HepG2 (cell line): ENCODE results near the gene BMX.

Experiments
- FOXP1 ChIP-seq, 2 experiments: fragments of 450-650 bp in 1 of 2; IDR thresholded peaks; 2 replicates each; pipeline ENCODE4 v1.6.1; 2017 to 2018; ENCODE audit warnings: antibody characterized with exemption in 1 of 2
- HMG20B ChIP-seq: conservative IDR thresholded peaks from 2 replicates; pipeline ENCODE4 v1.6.1; 2016; ENCODE audit warnings: missing genetic modification reagents, missing compliant biosample characterization
- JARID2 ChIP-seq: sonication (generic); formaldehyde crosslinking; IDR thresholded peaks from 2 replicates; pipeline ENCODE4 v1.8.1; 2023; ENCODE audit warnings: missing genetic modification reagents, inconsistent platforms; ENCODE audit not compliant: insufficient replicate concordance
- KAT8 ChIP-seq: IDR thresholded peaks from 2 replicates; pipeline ENCODE4 v1.6.1; 2016; ENCODE audit warnings: missing genetic modification reagents, missing compliant biosample characterization
- KDM1A ChIP-seq: IDR thresholded peaks from 2 replicates; pipeline ENCODE4 v1.6.1; 2016; ENCODE audit warnings: missing compliant biosample characterization
- POLR2AphosphoS5 ChIP-seq: IDR thresholded peaks from 2 replicates; pipeline ENCODE4 v1.6.1; 2012; ENCODE audit warnings: low read depth, low read length
- YY1 ChIP-seq: IDR thresholded peaks from 2 replicates; pipeline ENCODE4 v1.6.1; 2011; ENCODE audit warnings: low read length, low read depth, moderate library complexity, mild to moderate bottlenecking; ENCODE audit not compliant: insufficient read depth, insufficient replicate concordance
- ZNF557 ChIP-seq: sonication (generic); formaldehyde crosslinking; IDR thresholded peaks from 2 replicates; pipeline ENCODE4 v1.4.0; 2020; ENCODE audit warnings: missing genetic modification reagents
- ZNF768 ChIP-seq: sonication (generic); formaldehyde crosslinking; IDR thresholded peaks from 2 replicates; pipeline ENCODE4 v1.4.0; 2020; ENCODE audit warnings: missing genetic modification reagents
- ZNF891 ChIP-seq: sonication (generic); formaldehyde crosslinking; IDR thresholded peaks from 2 replicates; pipeline ENCODE4 v1.5.0; 2020; ENCODE audit warnings: mild to moderate bottlenecking, missing genetic modification reagents
- TF ChIP-seq, protein P1 (sequence below): sonication (generic); formaldehyde crosslinking; IDR thresholded peaks from 2 replicates; pipeline ENCODE4 v1.4.0; 2020; ENCODE audit warnings: mild to moderate bottlenecking, missing genetic modification reagents
- TF ChIP-seq, protein P2 (sequence below): sonication (generic); formaldehyde crosslinking; IDR thresholded peaks from one replicate; pipeline ENCODE4 v1.5.1; 2020; ENCODE audit warnings: mild to moderate bottlenecking, missing genetic modification reagents; ENCODE audit errors: not compliant biosample characterization
- TF ChIP-seq, protein P3 (sequence below): IDR thresholded peaks from 2 replicates; pipeline ENCODE4 v1.6.1; 2018; ENCODE audit warnings: missing genetic modification reagents, mild to moderate bottlenecking, missing compliant biosample characterization

DNA sequence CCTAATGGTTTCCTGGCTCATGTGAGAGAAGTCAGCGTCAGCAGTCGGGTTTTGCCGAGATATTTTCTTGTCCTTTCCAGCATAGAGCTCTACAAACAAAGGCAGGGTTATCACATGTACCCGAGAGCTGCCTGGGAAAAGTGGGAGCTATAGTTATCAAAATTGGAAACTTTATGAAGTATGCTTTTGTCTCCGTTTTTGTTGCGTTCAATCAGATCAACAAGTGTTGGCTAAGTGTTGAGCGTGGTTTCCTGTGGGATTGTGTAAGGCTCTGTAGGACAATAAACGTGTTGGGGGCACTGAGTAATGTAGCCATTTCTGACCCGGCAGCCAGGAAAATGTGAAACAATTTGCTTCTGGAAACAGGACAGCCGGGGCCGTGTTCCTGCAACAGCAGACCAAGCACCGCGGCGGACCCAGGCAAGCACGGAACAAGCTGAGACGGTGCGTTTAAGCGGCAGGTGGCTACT, at the start of gene BMX:
- TF ChIP-seq ZNF891 (CRISPR knock-in tag) (no peak), FOXP1 (IDR thresholded peaks at IDR 0.05) (no peak), FOXP1 (CRISPR knock-in tag; IDR thresholded peaks at IDR 0.05) (no peak), POLR2AphosphoS5 (no peak), ZNF557 (CRISPR knock-in tag) (no peak), YY1 (no peak), JARID2 (CRISPR knock-in tag) (no peak), KAT8 (CRISPR knock-in tag) (no peak), KDM1A (CRISPR knock-in tag) (no peak), ZNF768 (no peak), HMG20B (CRISPR knock-in tag) (no peak)
- TF ChIP-seq, protein P1, sequence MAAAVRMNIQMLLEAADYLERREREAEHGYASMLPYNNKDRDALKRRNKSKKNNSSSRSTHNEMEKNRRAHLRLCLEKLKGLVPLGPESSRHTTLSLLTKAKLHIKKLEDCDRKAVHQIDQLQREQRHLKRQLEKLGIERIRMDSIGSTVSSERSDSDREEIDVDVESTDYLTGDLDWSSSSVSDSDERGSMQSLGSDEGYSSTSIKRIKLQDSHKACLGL = no peak
- TF ChIP-seq, protein P2, sequence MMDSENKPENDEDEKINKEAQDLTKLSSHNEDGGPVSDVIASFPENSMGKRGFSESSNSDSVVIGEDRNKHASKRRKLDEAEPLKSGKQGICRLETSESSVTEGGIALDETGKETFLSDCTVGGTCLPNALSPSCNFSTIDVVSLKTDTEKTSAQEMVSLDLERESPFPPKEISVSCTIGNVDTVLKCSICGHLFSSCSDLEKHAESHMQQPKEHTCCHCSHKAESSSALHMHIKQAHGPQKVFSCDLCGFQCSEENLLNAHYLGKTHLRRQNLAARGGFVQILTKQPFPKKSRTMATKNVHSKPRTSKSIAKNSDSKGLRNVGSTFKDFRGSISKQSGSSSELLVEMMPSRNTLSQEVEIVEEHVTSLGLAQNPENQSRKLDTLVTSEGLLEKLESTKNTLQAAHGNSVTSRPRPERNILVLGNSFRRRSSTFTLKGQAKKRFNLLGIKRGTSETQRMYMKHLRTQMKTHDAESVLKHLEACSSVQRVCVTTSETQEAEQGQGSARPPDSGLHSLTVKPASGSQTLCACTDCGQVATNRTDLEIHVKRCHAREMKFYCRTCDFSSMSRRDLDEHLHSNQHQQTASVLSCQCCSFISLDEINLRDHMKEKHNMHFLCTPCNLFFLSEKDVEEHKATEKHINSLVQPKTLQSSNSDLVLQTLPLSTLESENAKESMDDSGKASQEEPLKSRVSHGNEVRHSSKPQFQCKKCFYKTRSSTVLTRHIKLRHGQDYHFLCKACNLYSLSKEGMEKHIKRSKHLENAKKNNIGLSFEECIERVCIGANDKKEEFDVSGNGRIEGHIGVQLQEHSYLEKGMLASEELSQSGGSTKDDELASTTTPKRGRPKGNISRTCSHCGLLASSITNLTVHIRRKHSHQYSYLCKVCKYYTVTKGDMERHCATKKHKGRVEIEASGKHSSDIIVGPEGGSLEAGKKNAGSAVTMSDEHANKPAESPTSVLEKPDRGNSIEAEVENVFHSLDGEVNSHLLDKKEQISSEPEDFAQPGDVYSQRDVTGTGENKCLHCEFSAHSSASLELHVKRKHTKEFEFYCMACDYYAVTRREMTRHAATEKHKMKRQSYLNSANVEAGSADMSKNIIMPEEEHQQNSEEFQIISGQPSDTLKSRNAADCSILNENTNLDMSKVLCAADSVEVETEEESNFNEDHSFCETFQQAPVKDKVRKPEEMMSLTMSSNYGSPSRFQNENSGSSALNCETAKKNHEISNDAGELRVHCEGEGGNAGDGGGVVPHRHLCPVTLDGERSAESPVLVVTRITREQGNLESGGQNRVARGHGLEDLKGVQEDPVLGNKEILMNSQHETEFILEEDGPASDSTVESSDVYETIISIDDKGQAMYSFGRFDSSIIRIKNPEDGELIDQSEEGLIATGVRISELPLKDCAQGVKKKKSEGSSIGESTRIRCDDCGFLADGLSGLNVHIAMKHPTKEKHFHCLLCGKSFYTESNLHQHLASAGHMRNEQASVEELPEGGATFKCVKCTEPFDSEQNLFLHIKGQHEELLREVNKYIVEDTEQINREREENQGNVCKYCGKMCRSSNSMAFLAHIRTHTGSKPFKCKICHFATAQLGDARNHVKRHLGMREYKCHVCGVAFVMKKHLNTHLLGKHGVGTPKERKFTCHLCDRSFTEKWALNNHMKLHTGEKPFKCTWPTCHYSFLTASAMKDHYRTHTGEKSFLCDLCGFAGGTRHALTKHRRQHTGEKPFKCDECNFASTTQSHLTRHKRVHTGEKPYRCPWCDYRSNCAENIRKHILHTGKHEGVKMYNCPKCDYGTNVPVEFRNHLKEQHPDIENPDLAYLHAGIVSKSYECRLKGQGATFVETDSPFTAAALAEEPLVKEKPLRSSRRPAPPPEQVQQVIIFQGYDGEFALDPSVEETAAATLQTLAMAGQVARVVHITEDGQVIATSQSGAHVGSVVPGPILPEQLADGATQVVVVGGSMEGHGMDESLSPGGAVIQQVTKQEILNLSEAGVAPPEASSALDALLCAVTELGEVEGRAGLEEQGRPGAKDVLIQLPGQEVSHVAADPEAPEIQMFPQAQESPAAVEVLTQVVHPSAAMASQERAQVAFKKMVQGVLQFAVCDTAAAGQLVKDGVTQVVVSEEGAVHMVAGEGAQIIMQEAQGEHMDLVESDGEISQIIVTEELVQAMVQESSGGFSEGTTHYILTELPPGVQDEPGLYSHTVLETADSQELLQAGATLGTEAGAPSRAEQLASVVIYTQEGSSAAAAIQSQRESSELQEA (CRISPR knock-in tag) = no peak
- TF ChIP-seq, protein P3, sequence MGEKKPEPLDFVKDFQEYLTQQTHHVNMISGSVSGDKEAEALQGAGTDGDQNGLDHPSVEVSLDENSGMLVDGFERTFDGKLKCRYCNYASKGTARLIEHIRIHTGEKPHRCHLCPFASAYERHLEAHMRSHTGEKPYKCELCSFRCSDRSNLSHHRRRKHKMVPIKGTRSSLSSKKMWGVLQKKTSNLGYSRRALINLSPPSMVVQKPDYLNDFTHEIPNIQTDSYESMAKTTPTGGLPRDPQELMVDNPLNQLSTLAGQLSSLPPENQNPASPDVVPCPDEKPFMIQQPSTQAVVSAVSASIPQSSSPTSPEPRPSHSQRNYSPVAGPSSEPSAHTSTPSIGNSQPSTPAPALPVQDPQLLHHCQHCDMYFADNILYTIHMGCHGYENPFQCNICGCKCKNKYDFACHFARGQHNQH (CRISPR knock-in tag) = no peak
